IMR-90 (cell line): ENCODE measurements around the gene GLE1.

Experiments used
- FOS ChIP-seq: fragments of 150-350 bp; IDR thresholded peaks from 2 replicates; pipeline ENCODE4 v1.6.1; 2016; ENCODE audit warnings: low read depth, low read length
- MAZ ChIP-seq: IDR thresholded peaks from 2 replicates; pipeline ENCODE4 v1.6.1; 2012; ENCODE audit warnings: low read depth, mild to moderate bottlenecking, low read length, improper control_type of control experiment, moderate library complexity, borderline replicate concordance
- NFE2L2 ChIP-seq: fragments of 150-350 bp; IDR thresholded peaks from 2 replicates; pipeline ENCODE4 v1.6.1; 2016; ENCODE audit warnings: low read depth, mild to moderate bottlenecking, low read length
- POLR2A ChIP-seq: IDR thresholded peaks from 2 replicates; pipeline ENCODE4 v1.6.1; 2012; ENCODE audit warnings: mild to moderate bottlenecking, low read depth, low read length
- RFX5 ChIP-seq: IDR thresholded peaks from 2 replicates; pipeline ENCODE4 v1.8.0; 2012; ENCODE audit warnings: low read depth, mild to moderate bottlenecking, low read length, moderate library complexity
- USF2 ChIP-seq: fragments of 150-350 bp; IDR thresholded peaks from 2 replicates; pipeline ENCODE4 v1.6.1; 2017; ENCODE audit warnings: mild to moderate bottlenecking, antibody characterized with exemption, low read length, low read depth
- TF ChIP-seq, protein P1 (sequence below): conservative IDR thresholded peaks from 2 replicates; pipeline ENCODE4 v1.5.1; 2012; ENCODE audit warnings: mild to moderate bottlenecking, low read depth, low read length, improper control_type of control experiment

- no peak for TF ChIP-seq POLR2A
- TF ChIP-seq, protein P1, sequence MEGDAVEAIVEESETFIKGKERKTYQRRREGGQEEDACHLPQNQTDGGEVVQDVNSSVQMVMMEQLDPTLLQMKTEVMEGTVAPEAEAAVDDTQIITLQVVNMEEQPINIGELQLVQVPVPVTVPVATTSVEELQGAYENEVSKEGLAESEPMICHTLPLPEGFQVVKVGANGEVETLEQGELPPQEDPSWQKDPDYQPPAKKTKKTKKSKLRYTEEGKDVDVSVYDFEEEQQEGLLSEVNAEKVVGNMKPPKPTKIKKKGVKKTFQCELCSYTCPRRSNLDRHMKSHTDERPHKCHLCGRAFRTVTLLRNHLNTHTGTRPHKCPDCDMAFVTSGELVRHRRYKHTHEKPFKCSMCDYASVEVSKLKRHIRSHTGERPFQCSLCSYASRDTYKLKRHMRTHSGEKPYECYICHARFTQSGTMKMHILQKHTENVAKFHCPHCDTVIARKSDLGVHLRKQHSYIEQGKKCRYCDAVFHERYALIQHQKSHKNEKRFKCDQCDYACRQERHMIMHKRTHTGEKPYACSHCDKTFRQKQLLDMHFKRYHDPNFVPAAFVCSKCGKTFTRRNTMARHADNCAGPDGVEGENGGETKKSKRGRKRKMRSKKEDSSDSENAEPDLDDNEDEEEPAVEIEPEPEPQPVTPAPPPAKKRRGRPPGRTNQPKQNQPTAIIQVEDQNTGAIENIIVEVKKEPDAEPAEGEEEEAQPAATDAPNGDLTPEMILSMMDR, result no peak
- TF ChIP-seq NFE2L2, result no peak
- no peak for TF ChIP-seq MAZ
- TF ChIP-seq USF2, result no peak
- no peak for TF ChIP-seq RFX5
- no peak for TF ChIP-seq FOS
These were observed 31.4 kb upstream of the GLE1 start for GRCh38 chr9:128473104-128473503.
